ENCODE results near the gene KRTAP5-4.
"Not testable (repeated sequence)": the region's sequence is repeated elsewhere in the genome, so short reads cannot be mapped to it uniquely, and the experiment has no call there.

The KRTAP5-4 gene

GRCh38 chr11:1636291-1636950, 14.5 kb upstream of the KRTAP5-4 start:
- DNase-seq, result no peak

- DNase-seq, result no peak
These were observed 11.9 kb upstream of the KRTAP5-4 start for GRCh38 chr11:1633864-1634263.

DNA sequence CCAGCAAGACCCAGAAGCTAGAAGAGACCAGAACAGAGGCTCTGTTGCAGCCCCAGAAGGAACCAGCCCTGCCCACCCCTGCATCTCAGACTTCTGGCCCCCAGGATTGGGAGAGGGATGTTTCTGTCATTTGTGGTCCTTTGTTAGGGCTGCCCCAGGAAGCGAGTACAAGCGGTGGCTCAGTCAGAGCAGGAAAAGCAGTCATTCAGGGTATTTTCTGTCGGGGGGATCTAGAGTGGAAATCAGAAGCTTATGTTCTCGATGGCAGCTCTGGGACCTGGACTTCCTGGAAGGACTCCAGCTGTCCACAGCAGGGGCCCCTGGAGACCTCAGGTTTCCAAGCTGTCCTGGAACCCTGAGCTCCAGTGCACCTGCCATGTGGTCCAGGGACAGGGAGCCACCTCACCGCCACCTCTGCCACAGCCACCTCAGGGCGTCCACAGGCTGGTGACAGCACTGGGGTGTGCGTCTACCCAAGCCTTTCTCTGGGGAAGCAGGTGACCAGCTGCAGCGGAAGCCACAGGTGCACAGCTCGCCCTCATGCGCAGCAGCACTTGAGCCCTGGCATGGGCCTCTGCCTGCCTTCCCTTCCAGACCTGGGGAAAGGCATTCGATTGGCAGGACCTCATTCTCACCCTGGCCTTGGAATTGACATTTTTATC, 10.2 kb upstream of the KRTAP5-4 start:
- DNase-seq, result no peak

DNA sequence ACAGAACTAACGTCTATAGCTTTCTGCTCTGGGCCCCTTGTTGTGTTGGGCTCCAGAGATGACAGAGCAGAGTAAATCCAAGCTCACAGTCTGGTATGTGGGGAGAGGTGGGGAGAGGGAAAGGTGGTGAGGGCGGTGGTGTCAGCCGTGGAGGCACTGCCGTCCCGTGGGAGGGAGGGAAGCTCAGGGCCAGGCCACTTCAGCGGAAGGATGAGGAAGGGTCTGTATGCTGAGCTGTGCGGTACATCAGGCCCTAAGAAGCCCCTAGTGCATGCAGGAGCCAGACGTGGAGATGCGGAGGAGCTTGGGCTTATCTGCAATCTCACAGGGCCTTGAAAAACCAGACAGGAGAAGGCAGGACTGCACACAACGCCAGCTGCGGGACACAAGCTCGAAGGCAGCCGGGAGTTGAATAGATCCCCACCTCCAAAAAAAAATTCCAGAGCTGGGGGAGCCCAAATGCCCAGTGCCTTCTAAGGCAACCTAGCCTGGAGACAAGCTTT, 9.2 kb upstream of the KRTAP5-4 start:
- DNase-seq, result no peak

- DNase-seq, result no peak
These were observed 8.3 kb upstream of the KRTAP5-4 start for GRCh38 chr11:1630271-1630670.

DNA sequence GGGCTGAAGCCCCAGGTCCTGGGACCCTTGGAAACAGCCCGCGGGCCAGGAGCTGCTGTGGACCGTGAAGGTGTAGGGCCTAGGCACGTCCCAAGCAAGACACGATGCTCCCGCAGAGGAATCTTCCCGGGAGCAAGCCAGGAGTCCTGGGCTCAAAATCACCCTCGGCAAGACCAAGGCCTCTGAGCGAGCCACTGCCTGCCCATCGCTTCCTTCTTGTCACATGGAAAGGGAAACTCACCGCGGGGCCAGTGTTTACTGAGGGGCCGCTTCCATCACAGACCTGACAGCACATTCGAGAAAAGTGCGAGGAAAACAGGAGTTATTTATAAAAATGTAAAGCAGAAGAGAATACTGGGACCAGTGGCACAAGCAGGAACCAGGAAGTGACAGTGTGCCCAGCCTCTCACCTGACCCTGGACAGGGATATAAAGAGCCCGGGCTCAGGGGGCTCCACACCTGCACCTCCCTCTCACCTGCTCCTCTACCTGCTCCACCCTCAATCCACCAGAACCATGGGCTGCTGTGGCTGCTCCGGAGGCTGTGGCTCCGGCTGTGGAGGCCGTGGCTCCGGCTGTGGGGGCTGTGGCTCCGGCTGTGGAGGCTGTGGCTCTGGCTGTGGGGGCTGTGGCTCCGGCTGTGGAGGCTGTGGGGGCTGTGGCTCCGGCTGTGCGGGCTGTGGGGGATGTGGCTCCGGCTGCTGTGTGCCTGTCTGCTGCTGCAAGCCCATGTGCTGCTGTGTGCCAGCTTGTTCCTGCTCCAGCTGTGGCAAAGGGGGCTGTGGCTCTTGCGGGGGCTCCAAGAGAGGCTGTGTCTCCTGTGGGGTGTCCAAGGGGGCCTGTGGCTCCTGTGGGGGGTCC, 7.6 kb upstream of the KRTAP5-4 start, which contains the start of gene KRTAP5-5:
TSS of gene KRTAP5-5 (plus strand) at position 450 of the 860 bp plus-strand sequence. CDS start at position 516, 66 bp downstream.
- DNase-seq, result no peak

DNA sequence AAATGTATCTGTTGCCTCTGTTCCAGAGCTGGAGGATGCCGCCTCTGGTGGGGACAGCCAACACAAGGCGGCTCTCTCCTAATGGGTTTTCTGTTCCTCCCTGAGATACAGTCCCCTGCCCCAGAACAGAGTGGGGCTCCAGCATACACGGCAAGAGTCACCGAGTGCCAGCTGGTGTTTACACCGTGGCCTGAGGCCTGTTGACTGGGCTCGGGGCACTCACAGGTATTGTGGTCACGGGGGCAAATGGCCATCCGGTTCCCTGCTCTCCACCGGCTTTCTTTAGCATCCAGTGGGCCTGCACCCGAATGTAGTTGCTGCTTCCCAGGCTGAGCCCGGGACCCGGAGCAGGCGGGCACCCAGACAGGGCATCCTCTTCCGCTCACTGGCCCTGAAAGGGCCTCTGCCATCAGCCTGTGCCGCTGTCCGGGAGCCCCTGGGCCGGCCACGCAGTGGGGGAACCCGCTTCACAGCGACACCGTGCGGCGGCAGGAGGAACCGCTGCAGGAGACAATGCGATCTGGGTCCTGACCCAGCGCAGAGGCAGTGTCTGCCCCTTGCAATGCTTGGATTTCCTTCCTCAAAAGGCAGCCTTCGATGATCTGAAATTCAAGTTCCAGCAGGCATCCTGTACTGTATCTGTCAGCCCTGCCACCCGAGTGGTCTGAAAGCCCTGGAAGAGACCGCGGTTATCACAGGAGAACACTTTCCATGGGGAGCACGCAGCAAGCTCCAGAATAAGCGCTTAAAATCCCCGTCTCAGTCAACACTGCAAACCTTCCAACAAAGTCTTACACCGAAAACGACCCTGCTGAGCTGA, 6.8 kb upstream of the KRTAP5-4 start:
- DNase-seq, result peak in 2 of 4 experiments; percentile 9 to 37

DNA sequence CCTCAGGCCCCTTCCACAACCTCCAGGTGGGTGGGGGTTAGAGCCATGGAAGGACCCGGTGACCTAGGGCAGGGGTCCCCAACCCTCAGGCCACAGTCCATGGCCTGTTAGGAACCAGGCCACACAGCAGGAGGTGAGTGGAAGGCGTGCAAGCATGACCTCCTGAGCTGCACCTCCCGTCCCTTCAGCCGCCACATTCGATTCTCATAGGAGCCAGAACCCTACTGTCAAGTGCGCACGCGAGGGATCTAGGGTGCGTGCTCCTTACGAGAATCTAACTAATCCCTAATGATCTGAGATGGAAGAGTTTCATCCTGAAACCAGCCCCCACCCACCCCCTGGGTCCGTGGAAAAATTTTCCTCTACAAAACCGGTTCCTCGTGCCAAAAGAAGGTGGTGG, 3.6 kb upstream of the KRTAP5-4 start:
- no peak for DNase-seq

DNA sequence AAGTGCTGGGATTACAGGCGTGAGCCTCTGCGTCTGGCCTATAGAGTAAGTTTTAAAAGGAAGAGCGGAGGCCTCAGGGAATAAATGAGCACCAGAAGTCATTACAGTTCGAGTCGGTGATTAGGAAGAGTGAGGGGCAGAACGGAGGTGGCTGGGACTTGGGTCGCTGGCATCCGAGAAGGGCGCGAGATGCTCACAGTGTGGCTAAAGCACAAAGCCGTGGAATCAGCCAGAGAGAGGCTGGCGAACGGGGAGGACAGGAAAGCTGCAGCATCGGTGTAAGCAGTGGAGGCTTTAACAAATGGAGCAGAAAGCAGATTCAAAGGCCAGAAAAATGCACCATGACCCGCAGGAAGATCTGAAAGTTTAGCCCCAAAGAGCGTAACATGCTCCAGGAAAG, 2.7 kb upstream of the KRTAP5-4 start:
- no peak for DNase-seq

DNA sequence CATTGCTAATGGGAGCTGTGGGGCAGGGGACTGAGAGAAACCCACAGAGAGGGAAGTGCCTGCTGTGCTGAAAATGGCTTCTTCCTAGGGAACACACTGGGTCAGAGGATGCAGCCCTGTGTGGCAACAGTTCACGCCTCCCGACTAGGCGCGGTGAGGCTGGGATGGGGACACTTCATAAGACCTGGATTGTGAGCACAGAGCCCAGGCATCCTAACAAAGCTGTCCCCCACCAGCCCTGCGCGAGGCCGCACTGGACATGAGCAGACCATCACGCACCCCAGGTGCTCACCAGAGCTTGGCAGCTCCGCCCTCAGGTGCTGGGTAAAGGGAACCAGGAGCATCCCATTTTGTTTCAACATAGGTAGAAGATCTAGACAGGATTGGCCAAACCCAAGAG, 1.8 kb upstream of the KRTAP5-4 start:
- no peak for DNase-seq

- DNase-seq, result no peak
These were observed 2.5 kb downstream of the KRTAP5-4 start for GRCh38 chr11:1619449-1619848.

GRCh38 chr11:1618231-1618630, 3.7 kb downstream of the KRTAP5-4 start:
- DNase-seq, result no peak

- no peak for DNase-seq
These were observed 13.6 kb downstream of the KRTAP5-4 start, which contains the start of gene KRTAP5-3 for GRCh38 chr11:1608363-1608762. TSS of gene KRTAP5-3 (minus strand) at chr11:1608463. CDS start at chr11:1608385, 78 bp downstream.

DNA sequence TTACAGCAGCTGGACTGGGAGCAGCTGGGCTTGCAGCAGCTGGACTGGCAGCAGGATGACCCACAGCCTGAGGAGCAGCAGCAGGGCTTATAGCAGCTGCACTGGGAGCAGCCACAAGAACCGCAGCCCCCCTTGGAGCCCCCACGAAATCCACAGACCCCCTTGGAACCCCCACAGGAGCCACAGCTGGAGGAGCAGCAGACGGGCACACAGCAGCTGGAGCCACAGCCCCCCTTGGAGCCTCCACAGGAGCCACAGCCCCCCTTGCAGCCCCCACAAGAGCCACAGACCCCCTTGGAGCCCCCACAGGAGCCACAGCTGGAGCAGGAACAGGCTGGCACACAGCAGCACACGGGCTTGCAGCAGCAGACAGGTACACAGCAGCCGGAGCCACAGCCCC, 14.0 kb downstream of the KRTAP5-4 start:
- DNase-seq, result not testable (repeated sequence)

DNA sequence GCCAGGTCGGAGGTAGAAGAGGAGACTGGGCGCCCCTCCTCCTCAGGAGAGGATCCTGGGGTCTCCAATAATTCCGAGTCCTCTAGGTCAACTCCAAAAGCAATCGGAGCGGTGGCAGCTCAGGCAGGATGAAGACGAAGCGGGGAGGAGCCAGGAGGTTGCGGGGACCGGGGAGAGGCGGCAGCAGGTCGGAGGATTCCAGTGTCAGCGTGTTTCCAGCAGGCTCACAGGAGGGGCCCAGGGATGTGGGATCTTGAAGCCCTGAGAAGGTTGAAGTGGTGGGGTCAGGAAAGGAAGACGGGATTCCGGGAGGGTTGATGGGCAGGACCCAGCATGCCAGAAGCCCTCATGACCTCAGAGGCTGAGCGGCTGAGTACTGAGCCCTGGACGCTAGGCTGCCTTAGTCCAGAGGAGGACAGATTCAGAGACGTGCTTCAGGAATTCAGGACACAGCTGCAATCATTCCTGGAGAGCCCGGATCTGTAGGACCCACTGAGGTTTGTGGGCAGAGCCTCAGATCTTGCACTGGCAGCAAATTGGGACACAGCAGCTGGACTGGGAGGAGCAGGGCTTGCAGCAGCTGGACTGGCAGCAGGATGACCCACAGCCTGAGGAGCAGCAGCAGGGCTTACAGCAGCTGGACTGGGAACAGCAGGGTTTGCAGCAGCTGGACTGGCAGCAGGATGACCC, 14.6 kb downstream of the KRTAP5-4 start:
- DNase-seq, result not testable (repeated sequence)

GRCh38 chr11:1605923-1606322, 16.0 kb downstream of the KRTAP5-4 start:
- not testable (repeated sequence) for DNase-seq

DNA sequence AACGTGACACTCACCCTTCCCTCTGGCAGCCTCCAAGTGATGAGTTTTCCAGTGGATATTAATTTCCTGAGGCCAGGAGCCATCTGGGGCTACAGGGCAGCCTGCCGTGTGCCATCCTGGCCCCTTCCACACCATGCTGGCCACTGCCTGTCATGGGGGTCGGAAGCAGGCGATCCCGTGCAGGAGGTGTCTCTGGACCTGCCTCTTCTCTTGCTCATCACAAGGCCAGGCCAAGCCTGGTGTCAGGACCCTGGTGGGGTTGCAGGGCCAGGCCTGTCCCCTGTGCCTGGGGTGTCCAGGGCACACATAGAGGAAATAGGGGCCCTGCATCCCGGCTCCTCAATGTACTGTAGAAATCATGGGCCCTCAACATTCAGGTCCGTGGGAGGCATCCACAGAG, 17.2 kb downstream of the KRTAP5-4 start:
- no peak for DNase-seq

GRCh38 chr11:1604181-1604580, 17.8 kb downstream of the KRTAP5-4 start:
- DNase-seq, result no peak

DNA sequence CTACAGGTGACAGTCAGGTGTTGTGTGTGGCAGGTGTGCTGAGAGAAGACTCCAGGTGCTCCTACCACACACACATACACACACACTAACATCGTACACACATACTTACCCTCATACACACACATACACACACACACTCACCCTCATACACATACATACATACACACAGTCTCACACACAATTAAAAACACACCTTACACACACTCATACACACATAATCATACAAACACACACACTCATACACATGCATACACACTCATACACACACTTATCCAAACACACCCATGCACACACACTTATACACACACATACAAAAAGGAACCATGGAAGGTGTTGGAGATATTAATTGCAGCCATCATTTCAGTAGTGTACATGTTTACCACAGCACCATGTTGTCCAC, 18.3 kb downstream of the KRTAP5-4 start:
- no peak for DNase-seq

DNA sequence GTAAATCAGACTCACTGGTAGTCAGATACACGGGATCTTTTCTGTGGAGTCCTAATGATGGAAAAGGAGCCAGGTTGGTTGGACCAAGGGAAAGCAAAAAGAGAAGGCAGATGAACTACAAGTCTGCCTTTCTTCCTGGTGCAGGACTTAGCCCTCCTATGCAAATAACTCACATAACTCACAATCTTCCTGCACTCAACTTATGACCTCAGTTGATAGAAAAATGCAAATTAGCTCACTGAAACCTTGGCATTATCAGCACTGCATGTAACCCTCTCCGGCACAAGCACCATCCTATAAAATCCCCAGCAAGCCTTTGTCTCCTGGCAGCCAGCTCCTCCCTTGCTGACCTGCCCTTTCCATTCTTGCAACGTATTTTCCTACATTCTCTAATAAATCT, 20.3 kb downstream of the KRTAP5-4 start:
- not testable (repeated sequence) for DNase-seq

- DNase-seq, result no peak
These were observed 21.3 kb downstream of the KRTAP5-4 start for GRCh38 chr11:1600626-1601025.

DNA sequence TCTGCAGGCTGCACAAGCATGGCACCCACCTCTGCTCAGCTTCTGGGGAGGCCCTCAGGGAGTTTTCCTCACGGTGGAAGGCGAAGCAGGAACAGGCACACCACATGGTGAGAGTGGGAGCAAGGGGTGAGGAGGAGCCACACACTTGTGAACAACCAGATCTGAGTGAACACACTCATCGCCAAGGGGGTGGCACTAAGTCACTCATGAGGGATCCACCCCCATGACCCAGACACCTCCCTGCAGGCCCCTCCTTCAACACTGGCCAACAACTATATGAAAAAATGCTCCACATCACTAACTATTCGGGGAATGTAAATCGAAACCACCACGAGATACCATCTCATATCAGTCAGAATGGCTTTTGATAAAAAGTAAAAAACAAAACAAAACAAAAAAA, 23.1 kb downstream of the KRTAP5-4 start:
- no peak for DNase-seq

Data from activated CD4-positive, CD25-positive, alpha-beta regulatory T cell (primary cell).